RCC 7860 (cell line): ENCODE results near the gene SLC35F3.

Source experiments
- DNase-seq: peaks from one replicate; pipeline ENCODE4 v3.0.0-alpha.2; 2015; ENCODE audit warnings: low spot score
- FAIRE-seq: peaks from 2 replicates; lab custom pipeline; 2012; peaks lifted over from hg19 to GRCh38; lab: Jason Lieb, UNC

Gene SLC35F3

DNA sequence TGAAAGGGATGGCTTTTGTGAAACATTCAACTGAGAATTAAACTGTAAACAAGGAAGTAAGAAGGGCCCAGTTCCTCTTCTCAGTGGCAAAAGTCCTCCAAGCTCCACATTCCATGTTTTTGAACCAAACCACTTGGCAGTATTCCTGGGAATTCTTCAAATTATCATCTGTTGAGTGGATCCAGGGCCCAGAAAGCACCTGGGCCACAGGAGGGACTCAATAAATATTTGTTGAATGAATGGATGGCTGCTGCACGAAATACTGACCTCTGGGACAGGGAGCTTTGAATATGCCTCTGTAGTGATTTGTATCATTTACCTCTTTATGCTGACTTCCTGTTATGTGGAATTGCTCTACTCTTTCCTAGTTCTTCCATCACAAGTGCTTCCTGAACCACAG is 4.7 kb downstream of the SLC35F3 start:
- DNase-seq (peak; percentile 98), FAIRE-seq (peak; percentile 99)

DNA sequence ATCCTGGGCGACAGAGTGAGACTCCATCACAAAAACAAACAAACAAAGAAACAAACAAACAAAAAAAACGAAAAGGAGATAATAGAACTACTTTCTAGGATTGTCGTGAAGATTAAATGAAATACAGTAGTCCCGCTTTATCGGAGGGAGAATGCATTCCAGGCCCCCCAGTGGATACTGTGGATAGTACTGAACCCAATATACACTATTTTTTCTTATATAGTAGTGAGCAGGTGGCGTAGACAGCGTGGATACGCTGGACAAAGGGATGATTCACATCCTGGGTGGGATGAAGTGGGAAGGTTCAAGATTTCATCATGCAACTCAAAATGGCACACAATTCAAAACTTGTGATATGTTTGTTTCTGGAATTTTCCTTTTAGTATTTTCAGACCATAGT is 8.0 kb downstream of the SLC35F3 start:
- FAIRE-seq (no peak), DNase-seq (no peak)

GRCh38 chr1:233912909-233913308 is 8.4 kb downstream of the SLC35F3 start:
- DNase-seq (no peak), FAIRE-seq (no peak)

DNA sequence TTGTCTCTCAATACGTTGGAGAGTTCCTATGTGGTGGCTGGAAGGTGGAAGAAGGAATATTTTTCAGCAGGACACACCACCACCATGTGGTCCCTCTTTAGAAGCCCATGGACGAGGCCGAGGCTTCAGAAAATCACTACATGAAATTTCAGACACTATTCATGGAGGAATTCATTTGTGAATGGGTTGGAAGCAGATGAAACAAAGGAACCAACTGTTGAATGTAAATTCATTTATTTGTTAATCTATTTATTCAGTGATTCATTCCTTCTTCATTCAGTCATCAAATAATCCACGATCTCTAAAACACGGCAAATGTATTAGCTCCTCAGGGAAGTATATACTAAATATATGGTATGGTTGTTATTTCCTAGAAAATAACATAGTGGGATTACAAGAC is 12.2 kb downstream of the SLC35F3 start:
- peak; percentile 38 for DNase-seq
- no peak for FAIRE-seq

GRCh38 chr1:233919786-233920185 is 15.3 kb downstream of the SLC35F3 start:
- DNase-seq: no peak
- no peak for FAIRE-seq

- DNase-seq: no peak
- no peak for FAIRE-seq
Observed at GRCh38 chr1:233928123-233928522, 23.6 kb downstream of the SLC35F3 start.

DNA sequence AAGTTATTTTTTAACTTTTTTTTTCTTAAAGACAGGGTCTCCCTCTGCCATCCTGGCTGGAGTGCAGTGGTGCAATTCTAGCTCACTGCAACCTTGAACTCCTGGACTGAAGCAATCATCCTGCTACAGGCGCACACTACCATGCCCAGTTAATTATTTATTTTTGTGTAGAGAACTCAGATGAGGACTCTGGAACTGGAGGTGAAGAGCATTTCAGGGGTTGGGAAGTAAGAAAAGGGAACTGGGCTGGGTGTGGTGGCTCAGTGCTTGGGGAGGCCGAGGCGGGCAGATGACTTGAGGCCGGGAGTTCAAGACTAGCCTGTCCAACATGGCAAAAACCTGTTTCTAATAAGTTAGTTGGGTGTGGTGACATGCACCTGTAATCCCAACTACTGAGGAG is 28.9 kb downstream of the SLC35F3 start:
- DNase-seq (no peak), FAIRE-seq (no peak)

GRCh38 chr1:233935297-233935868 is 30.9 kb downstream of the SLC35F3 start:
- FAIRE-seq: no peak
- no peak for DNase-seq

DNA sequence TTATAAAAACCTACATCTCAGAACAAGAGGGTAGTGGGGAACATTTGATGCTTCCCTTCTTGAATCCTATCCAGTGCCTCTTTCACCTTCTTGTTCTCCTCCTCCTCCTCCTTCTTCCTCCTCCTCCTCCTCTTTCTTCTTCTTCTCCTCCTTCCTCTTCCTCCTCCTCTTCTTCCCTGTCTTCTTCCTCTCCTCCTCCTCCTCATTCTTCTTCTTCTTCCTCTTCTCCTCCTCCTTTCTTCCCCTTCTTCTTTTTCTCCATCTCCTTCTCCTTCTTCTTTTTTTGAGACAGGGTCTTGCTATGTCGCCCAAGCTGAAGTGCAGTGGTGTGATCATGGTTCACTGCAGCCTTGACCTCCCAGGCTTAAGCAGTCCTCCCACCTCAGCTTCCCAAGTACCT is 31.9 kb downstream of the SLC35F3 start:
- FAIRE-seq (no peak), DNase-seq (no peak)

DNA sequence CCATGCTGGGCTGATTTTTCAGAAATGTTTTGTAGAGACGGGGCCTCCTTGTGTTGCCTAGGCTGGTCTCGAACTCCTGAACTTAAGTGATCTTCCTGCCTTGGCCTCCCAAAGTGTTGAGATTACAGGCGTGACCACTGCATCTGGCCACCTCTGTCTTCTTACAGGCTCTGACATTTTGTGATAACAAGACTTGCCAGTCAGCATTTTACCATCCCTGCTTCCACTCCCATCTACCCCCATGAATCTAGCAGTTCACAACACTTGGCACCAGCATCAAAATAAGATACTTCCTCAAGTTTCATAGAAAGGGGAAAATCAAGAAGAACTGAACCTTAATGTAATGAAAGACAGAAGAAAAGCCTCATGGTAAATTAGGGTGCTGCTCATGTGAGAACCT is 32.4 kb downstream of the SLC35F3 start:
- FAIRE-seq (no peak), DNase-seq (no peak)

DNA sequence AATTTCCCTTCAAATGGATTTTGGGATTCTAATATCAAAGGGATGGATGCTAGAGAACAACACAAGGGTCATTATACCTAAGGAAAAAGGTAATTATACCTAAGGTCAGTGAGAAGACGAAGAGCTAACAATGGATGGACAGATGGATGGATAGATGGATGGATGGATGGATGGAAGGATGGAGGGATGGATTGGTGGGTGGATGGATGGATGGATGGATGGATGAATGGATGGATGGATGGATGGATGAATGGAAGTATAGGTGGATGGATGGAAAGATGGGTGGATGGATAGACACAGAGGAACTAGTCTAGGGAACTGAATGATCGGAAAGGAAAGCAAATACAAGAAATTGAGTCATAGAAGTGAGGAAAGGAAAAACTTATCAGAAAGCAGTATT is 34.0 kb downstream of the SLC35F3 start:
- FAIRE-seq (no peak), DNase-seq (no peak)

DNA sequence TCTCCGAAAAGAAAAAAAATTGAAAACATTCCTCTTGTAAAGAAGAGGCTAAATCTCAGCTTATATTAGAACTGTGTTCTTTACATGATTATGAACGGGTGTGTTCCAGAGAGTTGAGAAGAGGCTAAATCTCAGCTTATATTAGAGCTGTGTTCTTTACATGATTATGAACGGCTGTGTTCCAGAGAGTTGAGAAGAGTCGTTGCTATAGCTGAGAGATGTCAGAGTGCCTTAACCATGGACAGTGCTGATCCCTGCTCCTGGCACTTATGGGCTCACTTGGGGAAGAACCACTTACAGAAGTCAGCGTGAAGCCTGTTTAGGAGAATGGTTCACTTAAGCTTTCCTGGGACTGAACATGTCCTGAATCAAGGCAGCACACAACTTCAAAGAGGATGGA is 35.0 kb downstream of the SLC35F3 start:
- DNase-seq (no peak), FAIRE-seq (no peak)

DNA sequence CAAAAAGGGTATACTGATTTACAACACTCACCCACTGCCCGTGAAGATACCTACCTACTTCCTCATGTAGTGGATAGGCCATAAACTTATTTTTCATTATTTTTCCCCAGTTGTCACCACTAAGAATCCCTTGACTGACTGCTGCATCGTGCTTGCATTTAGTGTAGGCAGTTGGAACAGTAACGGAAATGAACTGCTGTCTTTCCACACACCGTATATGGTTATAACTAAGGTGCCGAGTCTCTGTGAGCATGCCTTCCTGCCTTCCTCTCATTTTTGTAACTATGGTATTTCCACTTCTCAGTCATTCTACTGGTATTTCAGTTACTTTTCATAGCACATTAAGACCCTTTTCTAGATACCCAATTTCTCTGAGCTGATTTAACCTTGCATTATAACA is 36.4 kb downstream of the SLC35F3 start:
- DNase-seq (no peak), FAIRE-seq (no peak)

GRCh38 chr1:233944601-233945000 is 40.1 kb downstream of the SLC35F3 start:
- FAIRE-seq: no peak

DNA sequence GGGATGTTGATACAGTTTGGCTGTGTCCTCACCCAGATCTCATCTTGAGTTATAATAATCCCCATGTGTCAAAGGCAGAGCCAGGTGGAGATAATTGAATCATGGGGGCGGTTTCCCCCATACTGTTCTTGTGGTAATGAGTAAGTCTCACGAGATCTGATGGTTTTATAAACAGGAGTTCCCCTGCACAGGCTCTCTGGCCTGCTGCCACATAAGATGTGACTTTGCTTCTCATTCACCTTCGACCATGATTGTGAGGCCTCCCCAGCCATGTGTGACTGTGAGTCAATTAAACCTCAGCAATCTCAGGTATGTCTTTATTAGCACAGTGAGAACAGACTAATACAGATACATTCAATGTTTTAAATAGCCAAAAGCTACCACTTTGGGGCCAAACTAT is 41.1 kb downstream of the SLC35F3 start:
- FAIRE-seq: peak; percentile 93
- peak; percentile 79 for DNase-seq

More at GRCh38 chr1:233944601-233945000, 40.1 kb downstream of the SLC35F3 start:
- no peak for DNase-seq

GRCh38 chr1:233945979-233946378 is 41.5 kb downstream of the SLC35F3 start:
- DNase-seq (no peak), FAIRE-seq (no peak)

DNA sequence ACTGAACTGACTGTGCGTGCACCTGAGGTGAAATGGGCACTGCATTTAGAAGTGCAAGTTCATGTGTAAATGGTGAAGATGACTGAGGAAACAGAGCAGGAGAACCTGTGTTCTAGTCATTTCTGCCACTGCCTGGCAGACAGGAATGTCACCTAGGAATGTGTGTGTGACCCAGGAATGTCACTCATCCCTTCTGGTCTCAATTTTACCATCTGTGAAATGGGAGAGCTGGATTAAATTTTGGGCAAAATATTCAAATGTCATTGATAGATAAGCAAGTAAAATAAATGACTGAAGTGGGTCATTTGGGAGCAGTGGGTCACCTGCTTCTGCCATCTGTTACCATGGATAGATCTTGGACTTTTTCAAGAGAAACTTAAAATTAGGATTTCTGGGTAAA is 42.2 kb downstream of the SLC35F3 start:
- DNase-seq (no peak), FAIRE-seq (no peak)

GRCh38 chr1:233951804-233952203 is 47.3 kb downstream of the SLC35F3 start:
- DNase-seq (no peak), FAIRE-seq (no peak)

- DNase-seq (no peak), FAIRE-seq (no peak)
Observed at GRCh38 chr1:233957691-233958090, 53.2 kb downstream of the SLC35F3 start.

DNA sequence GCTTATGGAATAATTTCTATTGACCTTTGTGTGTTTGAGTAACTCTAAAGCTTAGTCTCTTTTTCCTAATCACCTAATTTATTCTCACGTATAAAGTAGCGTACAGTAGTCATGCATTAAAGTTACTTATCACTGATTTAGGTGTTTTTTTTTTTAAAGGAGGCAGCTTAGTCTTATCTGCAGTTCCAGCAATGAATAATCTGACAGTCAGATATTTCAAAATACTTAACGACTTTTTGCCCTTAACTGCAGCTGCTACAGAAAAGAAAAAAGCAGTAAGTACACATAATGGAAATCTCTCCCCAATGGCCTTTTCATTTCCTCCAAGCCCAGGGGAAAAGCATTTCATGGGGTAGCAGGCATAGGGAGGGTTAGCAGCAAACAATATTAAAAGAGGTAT is 54.6 kb downstream of the SLC35F3 start:
- FAIRE-seq (peak; percentile 44), DNase-seq (no peak)

DNA sequence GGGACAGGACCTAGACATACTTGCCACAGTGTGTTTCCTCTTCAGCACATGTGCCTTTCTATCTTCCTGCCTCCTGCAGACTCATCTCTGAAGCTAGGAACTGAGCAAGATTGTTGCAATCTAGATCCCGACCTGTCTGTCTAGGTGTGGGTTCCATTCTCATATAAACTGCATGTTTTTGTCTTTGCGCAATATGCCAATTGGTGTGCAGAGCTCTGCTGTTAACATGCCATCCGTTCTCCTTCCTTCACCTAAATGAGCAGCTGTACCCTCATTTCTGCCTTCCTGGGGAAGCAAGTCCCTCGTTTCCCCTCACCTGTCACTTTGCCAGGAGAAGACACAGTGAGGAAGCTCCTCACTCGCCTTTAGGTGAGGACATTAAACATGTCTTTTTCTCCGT is 55.5 kb downstream of the SLC35F3 start:
- no peak for FAIRE-seq
- no peak for DNase-seq

- DNase-seq: no peak
- FAIRE-seq: no peak
Observed at GRCh38 chr1:233960386-233960785, 55.9 kb downstream of the SLC35F3 start.

DNA sequence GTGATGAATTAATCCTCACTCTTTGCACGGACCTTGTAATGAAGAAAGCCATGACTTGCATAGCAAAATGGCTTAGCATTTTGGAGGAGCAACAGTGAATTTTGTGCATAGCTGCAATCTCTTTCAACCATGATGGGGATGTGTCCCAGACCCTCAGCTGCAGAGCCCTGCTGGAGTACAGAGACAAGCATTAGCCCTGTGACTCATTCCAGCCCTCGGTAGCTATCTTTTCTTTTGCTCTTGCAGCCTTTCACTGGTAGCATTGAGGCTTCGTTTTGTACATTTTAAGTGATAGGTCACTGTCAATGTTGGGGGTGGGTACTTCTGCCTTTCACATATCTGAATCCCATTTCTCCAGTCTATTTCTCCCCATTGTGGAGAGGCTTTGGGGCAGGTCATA is 58.4 kb downstream of the SLC35F3 start:
- DNase-seq: no peak
- FAIRE-seq: no peak
